GM19043 (cell line): Measurements from ENCODE around the gene NPIPA1.
"Not testable (repeated sequence)": the region's sequence is repeated elsewhere in the genome, so short reads cannot be mapped to it uniquely, and the experiment has no call there.

Source experiments
- ATAC-seq: cut with Tn5 transposase; IDR thresholded peaks from one replicate; pipeline ENCODE4 v1.9.1; 2021; ENCODE audit warnings: low read depth; ENCODE audit not compliant: unreplicated experiment

The NPIPA1 gene

GRCh38 chr16:14937143-14937542 is at the start of gene NPIPA1:
Gene NPIPA1, plus strand, starts transcription at chr16:14937443. Its CDS starts 0 bp downstream, at chr16:14937443.
- not testable (repeated sequence) for ATAC-seq

- not testable (repeated sequence) for ATAC-seq
These were observed 45.1 kb upstream of the NPIPA1 start for GRCh38 chr16:14892111-14892510.

- not testable (repeated sequence) for ATAC-seq
These were observed 41.9 kb upstream of the NPIPA1 start for GRCh38 chr16:14895382-14895781.

- not testable (repeated sequence) for ATAC-seq
These were observed 41.2 kb upstream of the NPIPA1 start for GRCh38 chr16:14896023-14896422.

- ATAC-seq = not testable (repeated sequence)
These were observed 40.1 kb upstream of the NPIPA1 start for GRCh38 chr16:14897006-14897664.

- not testable (repeated sequence) for ATAC-seq
These were observed 39.1 kb upstream of the NPIPA1 start for GRCh38 chr16:14898162-14898561.

- ATAC-seq = not testable (repeated sequence)
These were observed 33.9 kb upstream of the NPIPA1 start for GRCh38 chr16:14903191-14903957.

GRCh38 chr16:14909744-14910143 is 27.5 kb upstream of the NPIPA1 start:
- ATAC-seq = not testable (repeated sequence)

GRCh38 chr16:14910833-14911629 is 26.2 kb upstream of the NPIPA1 start:
- ATAC-seq = not testable (repeated sequence)

- not testable (repeated sequence) for ATAC-seq
These were observed 25.3 kb upstream of the NPIPA1 start for GRCh38 chr16:14911954-14912353.

GRCh38 chr16:14912588-14912987 is 24.7 kb upstream of the NPIPA1 start:
- not testable (repeated sequence) for ATAC-seq

GRCh38 chr16:14918504-14918903 is 18.7 kb upstream of the NPIPA1 start:
- not testable (repeated sequence) for ATAC-seq

- not testable (repeated sequence) for ATAC-seq
These were observed 17.2 kb upstream of the NPIPA1 start for GRCh38 chr16:14919837-14920600.

- not testable (repeated sequence) for ATAC-seq
These were observed 15.0 kb upstream of the NPIPA1 start for GRCh38 chr16:14922285-14922684.

- ATAC-seq = not testable (repeated sequence)
These were observed 14.3 kb upstream of the NPIPA1 start for GRCh38 chr16:14922968-14923367.

- ATAC-seq = not testable (repeated sequence)
These were observed 13.7 kb upstream of the NPIPA1 start for GRCh38 chr16:14923394-14924088.

- not testable (repeated sequence) for ATAC-seq
These were observed 12.9 kb upstream of the NPIPA1 start for GRCh38 chr16:14924359-14924758.

GRCh38 chr16:14924982-14925381 is 12.3 kb upstream of the NPIPA1 start:
- ATAC-seq = not testable (repeated sequence)

- not testable (repeated sequence) for ATAC-seq
These were observed 9.1 kb upstream of the NPIPA1 start for GRCh38 chr16:14928064-14928714.
